ENCODE data around the gene SPATA31A1. TPM values are rescaled to one million over a fixed set of nuclear protein-coding genes. Genes with fewer than 3 reads are reported as not detected.
"Not testable (repeated sequence)": the region's sequence is repeated elsewhere in the genome, so short reads cannot be mapped to it uniquely, and the experiment has no call there.

The SPATA31A1 gene
- total RNA-seq = not detected

- H3K36me3 ChIP-seq; H3K27me3 ChIP-seq; DNase-seq (ENCODE audit: low spot score in 2 of 2); H3K4me1 ChIP-seq; H3K9me3 ChIP-seq; intact Hi-C loops (cut with DNase I; ENCODE audit: low total_unique reads); H3K27ac ChIP-seq; H3K4me3 ChIP-seq: not testable (repeated sequence)
Observed at GRCh38 chr9:39355369-39355768, at the start of gene SPATA31A1. Gene SPATA31A1 (plus strand): TSS chr9:39355669. CDS start chr9:39355731, 62 bp downstream.

GRCh38 chr9:39407261-39408204 is 52.1 kb downstream of the SPATA31A1 start:
- intact Hi-C loops (cut with DNase I; ENCODE audit: low total_unique reads); H3K9me3 ChIP-seq; H3K36me3 ChIP-seq; H3K27me3 ChIP-seq; H3K27ac ChIP-seq; H3K4me3 ChIP-seq; H3K4me1 ChIP-seq; DNase-seq (ENCODE audit: low spot score in 2 of 2): not testable (repeated sequence)

GRCh38 chr9:39411254-39411940 is 55.9 kb downstream of the SPATA31A1 start:
- H3K27ac ChIP-seq; H3K9me3 ChIP-seq; H3K27me3 ChIP-seq; DNase-seq (ENCODE audit: low spot score in 2 of 2); H3K36me3 ChIP-seq; intact Hi-C loops (cut with DNase I; ENCODE audit: low total_unique reads); H3K4me1 ChIP-seq; H3K4me3 ChIP-seq: not testable (repeated sequence)

Other genes with a start within 250 kb of the SPATA31A1 start
- gene CNTNAP3, start 67.5 kb upstream of the SPATA31A1 start, total RNA-seq = 10 to 100 TPM in 2 of 3 donors, 1 to 10 TPM in 1; 2.6 to 23.9 (median 14.4) TPM

All from breast epithelium (tissue), 4 donors.